ENCODE results near the gene ARL1.

- TF ChIP-seq, protein P1, sequence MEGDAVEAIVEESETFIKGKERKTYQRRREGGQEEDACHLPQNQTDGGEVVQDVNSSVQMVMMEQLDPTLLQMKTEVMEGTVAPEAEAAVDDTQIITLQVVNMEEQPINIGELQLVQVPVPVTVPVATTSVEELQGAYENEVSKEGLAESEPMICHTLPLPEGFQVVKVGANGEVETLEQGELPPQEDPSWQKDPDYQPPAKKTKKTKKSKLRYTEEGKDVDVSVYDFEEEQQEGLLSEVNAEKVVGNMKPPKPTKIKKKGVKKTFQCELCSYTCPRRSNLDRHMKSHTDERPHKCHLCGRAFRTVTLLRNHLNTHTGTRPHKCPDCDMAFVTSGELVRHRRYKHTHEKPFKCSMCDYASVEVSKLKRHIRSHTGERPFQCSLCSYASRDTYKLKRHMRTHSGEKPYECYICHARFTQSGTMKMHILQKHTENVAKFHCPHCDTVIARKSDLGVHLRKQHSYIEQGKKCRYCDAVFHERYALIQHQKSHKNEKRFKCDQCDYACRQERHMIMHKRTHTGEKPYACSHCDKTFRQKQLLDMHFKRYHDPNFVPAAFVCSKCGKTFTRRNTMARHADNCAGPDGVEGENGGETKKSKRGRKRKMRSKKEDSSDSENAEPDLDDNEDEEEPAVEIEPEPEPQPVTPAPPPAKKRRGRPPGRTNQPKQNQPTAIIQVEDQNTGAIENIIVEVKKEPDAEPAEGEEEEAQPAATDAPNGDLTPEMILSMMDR (IDR thresholded peaks at IDR 0.05), result no peak
- TF ChIP-seq POLR2AphosphoS5 (IDR thresholded peaks at IDR 0.05) (no peak), POLR2A (IDR thresholded peaks at IDR 0.05) (no peak)
Observed at GRCh38 chr12:101343893-101344292, 63.7 kb downstream of the ARL1 start.

Data from breast epithelium (tissue), 3 donors.